Caki2 (cell line): ENCODE results near the gene TOX2. TPM values are rescaled to one million over a fixed set of nuclear protein-coding genes. Genes with fewer than 3 reads are reported as not detected.

Source experiments
- DNase-seq: peaks from one replicate; pipeline ENCODE4 v3.0.0-alpha.2; 2015; ENCODE audit warnings: low read depth
- in situ Hi-C: cut with HindIII; loops from 2 replicates; pipeline ENCODE4 v1.10.0; 2016; ENCODE audit warnings: low sequenced_read_pairs, low pct_unique_long_range_greater_than_20kb, mixed read lengths
- total RNA-seq: library from RNA; depleted of rRNA; stranded (reverse); fragments of >200 nt; shearing (Covaris generic); gene quantifications from 2 replicates; pipeline ENCODE4 v1.2.3, GENCODE V29; 2014; ENCODE audit warnings: low replicate concordance

Gene TOX2
- total RNA-seq, 1 experiment from 2014 or later: not detected

DNA sequence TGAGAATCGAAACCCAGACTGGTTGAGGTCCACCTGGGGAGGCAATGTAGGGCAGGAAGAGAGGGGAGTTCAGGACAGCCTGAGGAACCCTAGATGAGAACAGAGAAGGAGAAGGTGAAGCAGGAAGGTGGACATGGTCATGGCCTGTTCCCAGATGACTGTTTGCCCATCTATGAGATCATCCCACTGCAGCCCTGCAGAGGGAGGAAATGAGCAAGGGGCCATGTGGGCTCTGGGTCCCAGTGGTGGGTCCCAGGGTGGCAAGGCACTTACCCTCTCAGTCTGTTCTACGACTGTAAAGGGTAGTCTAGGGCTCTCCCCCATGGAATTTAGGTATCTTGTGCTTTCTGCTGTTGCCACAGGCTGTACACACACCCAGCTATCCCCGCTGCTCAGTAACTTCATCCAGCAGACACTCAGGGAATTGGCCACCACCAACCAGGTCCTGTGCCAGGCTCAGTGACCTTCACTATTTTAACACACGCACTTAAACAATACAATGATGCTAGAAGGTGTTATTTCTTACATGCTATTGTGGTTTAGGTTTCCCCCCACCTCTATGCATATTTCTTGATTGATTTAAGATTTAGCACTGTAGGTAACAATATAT lies 89.8 kb downstream of the TOX2 start:
- in situ Hi-C loops: no loop called here

DNA sequence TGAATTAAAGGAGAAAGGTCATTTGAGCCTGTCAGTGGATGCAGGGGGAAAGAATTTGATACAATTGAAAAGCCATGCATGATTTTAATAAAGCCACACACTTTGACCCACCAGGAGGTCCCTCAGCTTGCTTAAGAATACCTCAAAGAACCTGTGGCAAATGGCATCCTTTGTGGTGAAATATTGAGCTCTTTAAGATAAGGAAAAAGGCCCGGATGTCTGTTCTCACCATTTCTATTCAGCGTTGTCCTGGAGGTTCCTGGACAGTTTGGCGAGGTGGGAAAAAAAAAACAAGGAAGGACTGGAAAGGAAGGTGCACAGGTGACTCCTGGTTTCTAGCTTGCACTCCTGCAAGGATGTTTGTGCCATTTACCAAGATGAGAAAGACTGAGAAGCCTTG lies 91.0 kb downstream of the TOX2 start:
- DNase-seq: no peak
- in situ Hi-C loops: no loop called here

More for the DNA sequence above, 89.8 kb downstream of the TOX2 start:
- no peak for DNase-seq

DNA sequence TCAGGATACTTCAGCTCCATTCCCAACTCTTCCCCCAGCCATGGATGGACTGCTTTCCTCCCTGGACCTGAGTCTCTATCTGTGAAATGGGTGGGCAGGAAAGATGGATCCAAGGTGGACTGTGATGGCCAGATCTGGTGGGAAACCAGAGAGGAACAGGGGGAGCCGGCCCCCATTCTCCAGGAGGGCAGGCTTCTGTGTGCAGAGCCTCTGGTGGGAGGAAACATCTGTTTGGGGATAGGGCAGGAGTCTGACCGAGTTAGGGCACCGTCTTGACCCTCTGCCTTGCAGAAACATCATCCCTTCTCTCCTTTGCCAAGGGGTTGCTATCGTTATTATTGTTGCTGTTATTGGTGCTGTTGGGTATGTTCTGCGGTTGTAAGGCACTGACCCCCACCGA lies 91.5 kb downstream of the TOX2 start:
- in situ Hi-C loops: no loop called here
- DNase-seq: no peak

DNA sequence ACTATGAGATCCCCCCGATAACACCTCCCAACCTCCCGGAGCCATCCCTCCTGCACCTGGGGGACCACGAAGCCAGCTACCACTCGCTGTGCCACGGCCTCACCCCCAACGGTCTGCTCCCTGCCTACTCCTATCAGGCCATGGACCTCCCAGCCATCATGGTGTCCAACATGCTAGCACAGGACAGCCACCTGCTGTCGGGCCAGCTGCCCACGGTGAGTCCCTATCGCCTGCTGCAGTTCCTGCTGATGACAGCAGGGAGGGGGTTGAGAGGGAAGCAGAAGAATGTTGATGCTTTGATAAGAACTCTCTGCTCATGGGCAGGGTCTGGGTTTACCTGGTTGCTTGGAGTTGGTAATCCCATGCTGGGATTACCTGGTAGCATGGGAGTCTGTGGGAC lies 91.9 kb downstream of the TOX2 start:
- in situ Hi-C loops: no loop called here
- no peak for DNase-seq

DNA sequence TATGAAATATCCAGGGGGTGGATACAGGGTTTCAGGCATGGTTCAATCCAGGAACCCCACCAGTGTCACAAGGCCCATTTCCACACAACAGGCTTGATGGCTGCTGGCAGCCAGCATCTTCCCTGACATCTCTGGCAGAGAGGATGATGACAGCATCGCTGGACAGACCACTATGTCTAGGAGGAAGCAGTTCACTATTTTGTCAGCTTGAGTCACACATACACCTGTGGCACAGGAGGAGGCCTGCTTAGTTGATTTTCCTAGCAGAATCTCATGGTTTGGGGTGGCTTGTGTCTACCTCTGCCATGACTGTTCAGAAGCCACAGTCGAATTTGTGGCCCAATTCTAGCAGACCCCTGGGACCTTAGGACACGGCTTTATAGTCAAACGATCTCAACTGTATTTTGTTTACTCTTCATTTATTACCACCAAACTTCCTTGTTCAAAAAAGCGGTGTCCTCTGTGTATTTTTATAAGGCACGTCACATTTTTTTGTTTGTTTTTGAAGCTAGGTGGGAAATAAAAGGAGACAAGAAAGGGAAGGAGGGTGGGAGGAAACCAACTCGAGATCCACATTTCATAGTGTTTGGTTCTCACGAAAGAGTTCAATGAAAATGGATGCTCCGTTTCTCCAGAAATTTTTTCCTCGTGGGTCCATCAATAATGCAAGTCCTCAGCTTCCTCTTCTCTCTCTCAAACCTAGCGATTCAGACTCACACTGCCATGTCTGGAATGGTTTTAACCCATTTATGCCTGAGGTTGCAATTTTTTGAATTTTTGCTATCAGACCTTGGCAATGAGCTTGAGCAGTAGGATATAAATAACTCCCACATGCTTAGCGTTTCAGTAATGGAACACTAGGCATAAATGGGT lies 94.4 kb downstream of the TOX2 start:
- in situ Hi-C loops: no loop called here
- DNase-seq: peak; percentile 53

DNA sequence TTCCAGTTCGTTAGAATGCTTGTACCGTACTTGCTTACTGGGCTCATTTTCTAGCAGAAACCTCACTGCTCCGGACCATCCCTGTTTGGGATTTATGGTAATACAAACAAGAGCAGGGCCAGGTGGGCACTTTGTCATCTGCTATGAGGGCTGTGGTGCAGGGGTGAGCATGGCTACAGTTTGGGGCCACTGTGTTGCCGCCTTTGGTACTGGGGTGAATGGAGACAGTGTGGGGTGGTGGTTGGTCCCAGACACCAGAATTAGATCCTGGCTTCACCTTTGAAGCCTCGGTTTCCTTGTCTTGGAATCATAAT lies 95.0 kb downstream of the TOX2 start:
- DNase-seq: no peak
- in situ Hi-C loops: no loop called here

DNA sequence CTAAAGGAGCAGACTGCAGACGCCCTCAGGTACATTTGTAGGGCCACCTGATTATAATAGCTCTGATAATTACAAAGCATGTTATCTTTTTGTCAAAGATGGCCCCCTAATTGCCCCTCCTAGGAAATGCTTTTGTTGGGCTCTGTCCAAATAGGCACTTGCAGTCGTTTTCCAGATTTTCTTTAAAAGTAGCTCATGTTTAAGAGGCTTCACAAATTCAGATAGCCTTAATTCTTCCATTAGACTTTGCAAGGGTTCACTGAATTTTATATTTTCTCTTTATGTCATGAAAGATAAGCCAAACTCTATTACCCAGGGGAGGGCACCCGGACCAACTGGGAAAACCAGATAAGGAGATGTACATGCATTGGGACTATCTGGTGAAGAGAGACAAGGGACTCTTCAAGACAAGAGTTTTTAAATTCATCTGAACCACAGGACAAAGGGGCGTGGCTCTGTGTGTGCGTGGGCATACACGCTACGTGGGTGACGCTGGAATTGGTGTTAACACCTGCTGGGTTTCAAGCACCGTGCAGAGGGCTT lies 95.6 kb downstream of the TOX2 start:
- in situ Hi-C loops: no loop called here
- DNase-seq: no peak

DNA sequence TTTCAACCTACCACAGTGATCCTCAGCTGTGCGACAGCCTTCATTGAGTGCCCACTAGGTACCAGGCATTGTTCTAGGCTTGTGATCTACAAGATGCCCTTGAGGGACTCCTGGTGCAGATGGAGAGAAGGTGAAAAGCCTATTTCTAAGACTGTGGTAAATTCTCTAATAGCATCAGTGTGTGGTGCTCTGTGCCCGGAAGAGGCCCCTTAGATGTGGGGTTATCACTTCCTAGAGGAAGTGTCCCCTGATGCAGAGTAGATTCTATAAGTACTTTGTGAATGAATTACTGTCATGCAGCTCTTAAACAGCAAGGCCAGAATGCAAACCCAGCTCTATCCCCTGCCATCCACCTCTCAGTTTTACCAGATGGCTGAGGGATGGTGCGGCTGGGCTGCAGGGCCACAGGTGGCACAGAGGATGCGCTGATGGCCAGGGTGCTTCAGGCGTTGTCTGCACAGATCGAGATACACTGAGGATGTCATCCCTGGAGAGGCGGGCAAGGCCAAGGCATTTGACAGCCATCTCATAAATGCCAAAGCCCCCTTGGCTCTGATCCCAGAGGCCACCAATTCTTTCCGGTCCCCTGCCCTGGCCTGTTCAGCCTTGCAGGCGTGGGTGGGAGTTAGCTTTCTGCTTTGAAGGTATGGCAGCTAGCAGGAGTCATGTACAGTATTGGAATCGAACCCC lies 96.7 kb downstream of the TOX2 start:
- in situ Hi-C loops: no loop called here
- DNase-seq: no peak

DNA sequence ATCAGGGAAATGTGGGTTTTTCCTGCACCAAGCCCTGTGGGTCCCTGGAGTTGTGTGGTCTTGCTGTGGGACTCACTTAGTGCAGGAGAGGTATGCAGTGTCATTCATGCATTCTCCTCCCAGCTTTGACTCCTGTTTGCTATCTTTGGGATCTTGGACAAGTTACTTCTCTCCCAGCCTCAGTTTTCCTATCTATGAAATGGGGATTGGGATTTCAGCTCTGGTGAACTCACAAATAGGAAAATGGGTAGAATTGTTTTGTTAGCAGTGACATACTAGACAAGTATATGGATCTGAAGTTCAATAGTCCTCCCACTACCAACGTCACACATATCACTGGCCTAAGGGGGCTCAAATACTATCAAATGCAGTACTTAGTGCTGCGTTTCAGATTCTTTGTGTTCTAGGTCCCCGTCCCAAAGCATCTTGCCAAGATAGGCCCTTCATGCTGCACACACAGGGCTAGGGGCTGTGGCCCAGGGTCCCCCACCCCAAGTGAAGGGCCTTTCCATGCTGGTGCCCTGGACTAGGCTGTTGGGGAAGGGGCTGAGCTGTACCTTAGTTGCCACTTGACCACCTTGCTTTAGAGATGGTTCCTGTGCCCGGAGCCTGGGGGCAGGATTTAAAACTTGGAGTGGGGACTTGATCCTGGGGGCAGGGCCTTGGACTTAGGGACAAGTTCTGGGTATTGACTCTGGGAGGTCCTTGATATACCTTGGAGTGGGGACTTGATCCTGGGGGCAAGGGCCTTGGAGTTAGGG lies 98.0 kb downstream of the TOX2 start:
- in situ Hi-C loops: no loop called here
- no peak for DNase-seq

DNA sequence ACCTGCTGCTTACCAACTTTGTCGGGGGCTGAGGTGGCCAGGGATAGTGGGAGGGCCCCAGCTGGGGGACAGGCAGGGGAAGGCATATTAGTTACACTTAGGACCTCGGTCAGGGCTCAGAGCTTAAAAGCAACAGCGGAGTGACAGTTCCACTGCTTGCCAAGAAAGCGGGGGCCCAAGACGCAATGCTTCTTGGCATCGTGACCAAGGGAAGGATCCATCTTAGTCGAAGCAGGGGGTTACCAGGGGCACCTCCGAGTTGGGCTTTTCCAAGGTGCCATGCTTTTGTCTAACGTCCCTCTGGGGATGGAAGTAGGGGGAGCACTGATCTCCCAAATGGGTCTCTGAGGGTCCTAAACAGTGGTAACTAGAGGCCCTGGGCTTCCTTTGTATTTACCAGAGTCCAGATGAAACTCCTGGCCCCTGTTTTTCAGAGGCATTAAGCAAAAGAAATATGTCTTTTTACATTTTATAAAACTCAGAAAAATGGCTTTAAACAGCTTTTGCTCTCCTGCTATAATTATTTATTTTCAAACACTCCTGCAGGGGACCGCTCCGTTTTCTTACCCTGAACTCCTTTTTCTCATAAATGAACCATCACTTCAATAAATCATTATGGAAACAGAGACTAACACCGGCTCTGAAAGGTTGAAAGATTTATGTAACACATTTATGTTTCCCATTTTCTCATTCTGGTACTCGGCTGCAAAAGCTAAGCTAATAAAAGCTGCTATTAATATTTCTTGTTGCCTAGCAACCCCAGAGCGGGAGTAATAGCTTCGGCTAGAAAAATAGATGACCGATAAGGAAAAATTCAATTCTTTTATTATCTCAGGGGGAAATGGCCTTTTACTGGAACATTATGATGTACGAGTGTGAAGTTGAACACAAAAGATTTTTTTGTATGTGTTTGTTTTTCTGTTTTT lies 100.4 kb downstream of the TOX2 start:
- no peak for DNase-seq
- in situ Hi-C loops: no loop called here

DNA sequence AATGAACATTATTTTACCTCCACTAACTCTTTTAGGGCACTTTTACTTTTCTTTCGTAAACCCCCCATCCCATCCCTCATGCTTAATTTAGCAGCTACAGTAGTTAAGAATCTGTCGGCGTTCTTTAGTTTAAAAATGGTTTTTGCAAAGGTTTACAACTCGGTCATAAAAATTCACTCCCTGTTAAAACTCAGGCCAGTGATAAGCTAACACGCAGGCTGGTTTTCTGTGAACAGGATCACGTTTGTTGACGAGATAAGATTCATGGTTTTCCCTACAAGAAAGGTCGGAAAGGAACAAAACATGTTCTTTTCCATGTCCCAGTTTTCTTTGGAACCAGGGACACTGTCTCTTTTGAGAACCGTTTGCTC lies 101.1 kb downstream of the TOX2 start:
- no peak for DNase-seq
- in situ Hi-C loops: no loop called here

DNA sequence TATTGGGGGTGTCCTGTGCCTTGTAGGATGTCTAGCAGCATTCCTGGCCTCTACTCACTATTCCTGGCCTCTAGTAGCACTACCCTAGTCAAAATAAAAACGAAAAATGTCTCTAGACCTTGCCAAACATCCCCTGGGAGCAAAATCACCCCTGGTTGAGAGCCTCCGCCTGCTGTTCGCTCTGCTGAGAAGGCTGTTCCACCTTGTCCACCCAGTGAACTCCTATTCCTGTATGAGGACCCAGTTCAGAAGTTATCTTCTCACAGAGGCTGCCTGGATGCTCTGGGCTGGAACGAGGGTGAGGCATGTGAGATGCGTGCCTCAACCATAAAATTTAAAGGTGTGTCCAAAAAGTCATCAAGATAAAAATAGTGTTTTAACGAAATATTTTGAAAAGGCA lies 101.9 kb downstream of the TOX2 start:
- in situ Hi-C loops: no loop called here
- DNase-seq: no peak

DNA sequence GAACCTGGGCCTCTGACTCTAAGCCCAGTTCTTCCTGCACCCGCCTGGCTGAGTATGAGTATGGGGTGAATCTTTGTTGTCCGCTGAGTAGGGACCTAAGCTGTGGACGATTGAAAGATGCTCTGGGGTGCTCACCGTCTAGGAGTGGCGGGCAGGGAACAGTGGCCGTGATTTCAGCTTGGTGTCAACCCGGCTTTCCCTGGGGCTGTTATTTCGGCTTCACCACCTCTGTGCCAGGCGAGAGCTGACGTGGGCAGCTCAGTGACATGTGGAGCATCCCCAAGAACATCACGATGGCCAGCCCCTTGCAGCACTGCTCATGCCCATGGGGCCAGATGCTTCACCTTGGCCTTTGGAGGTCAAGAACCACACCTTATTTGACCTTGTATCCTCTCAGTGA lies 102.6 kb downstream of the TOX2 start:
- DNase-seq: no peak
- in situ Hi-C loops: no loop called here

DNA sequence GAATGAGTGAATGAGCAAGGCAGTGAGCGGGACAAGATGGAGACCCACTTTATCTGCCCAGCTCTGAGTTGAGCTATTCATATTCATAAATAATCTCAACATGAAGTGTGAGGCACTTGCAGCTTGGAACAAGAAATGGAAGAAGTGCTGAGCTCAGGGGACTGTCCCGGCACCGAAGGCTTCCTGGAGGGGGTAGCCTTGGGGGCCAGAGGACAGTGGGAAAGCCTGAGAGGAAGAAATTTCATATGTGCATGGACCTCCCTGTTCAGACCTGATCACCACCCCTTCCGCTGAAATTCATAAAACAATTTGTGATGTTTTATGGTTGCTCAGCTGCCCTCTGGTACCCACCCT lies 103.2 kb downstream of the TOX2 start:
- in situ Hi-C loops: no loop called here
- DNase-seq: no peak

DNA sequence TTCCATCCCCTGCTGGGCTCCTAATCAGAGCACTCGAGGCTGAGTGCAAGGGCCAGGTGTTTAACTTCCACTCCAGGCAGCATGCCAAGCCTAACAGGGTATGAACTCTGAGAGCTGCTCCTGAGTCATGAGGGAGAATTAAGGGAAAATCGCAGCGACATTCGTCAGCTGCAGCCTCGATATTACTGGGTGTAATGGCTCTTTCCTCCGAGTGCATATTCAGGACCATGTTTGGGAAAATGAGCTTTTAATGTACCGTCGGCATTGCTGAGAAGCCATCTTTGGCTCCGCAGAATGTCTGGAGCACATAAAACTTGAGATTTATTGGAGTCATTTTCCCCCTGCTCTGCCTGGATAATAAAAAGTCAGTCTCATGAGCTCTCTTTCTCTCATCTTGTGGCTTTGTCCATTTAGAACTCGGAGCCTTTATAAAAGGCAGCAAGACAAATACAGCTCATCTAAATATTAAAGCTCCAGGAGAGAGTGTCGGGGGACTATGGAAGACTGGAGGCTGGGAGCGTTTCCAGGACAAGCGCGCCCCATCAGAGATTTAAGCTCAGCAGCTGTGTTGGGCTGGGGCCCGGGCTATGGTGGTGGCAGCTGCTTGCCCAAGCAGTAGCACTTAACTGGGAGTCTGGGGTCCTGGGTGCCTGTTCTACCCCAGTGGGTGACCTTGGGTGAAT lies 103.7 kb downstream of the TOX2 start:
- in situ Hi-C loops: no loop called here
- peak; percentile 88 for DNase-seq

DNA sequence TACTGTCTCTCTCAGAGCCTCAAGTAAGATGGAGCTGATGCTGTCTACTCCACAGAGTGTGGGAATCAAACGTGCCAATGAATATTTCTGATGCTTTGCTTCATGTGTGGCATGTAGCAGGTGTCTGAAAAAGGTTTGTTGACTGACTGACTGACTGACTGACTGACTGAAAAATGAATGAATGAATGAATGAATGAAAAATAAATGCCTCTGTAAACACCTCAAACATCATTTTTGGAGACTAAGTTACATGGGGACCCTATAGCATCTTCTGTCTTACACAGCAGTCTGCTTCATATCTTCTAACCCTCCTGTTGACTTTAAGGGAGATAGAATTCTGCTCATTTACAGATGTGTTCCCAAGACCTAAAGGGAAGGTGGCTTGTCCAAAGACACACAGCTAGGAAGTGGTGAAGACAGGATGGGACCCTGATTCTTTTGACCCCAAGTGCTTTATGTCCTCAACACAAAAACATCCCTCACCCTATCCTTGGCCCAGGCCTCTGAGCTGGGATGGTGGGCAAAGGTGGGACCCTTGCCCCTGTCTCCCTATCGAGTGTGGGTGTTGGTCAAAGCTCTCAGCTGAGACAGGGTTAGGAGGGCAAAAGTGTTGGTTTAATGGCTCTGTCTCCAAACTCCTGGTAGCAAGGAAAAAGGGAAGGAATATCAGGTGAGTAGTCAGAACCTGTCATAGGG lies 104.4 kb downstream of the TOX2 start:
- in situ Hi-C loops: no loop called here
- no peak for DNase-seq
